ENCODE results near the gene SIX4. TPM values are rescaled to one million over a fixed set of nuclear protein-coding genes. Genes with fewer than 3 reads are reported as not detected.

SIX4 gene
- total RNA-seq, 4 donors from 2014 or later: 0.32 to 0.55 TPM; not detected in 2

DNA sequence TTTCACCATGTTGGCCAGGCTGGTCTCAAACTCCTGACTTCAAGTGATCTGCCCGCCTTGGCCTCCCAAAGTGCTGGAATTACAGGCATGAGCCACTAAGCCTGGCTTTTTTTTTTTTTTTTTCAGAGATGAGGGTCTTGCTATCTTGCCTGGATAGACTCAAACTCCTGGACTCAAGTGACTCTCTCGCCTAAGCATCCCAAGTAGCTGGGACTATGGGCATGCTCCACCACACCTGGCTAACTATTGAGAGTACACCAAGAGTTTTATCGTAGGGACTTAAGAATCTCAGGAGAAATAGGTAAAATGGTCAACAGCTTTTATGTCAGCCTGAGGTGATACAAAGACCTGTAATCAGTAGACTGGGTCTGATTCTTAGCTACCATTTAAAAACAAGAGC, 43.6 kb downstream of the SIX4 start:
- TF ChIP-seq POLR2A (IDR thresholded peaks at IDR 0.05): no peak
- TF ChIP-seq, protein P1, sequence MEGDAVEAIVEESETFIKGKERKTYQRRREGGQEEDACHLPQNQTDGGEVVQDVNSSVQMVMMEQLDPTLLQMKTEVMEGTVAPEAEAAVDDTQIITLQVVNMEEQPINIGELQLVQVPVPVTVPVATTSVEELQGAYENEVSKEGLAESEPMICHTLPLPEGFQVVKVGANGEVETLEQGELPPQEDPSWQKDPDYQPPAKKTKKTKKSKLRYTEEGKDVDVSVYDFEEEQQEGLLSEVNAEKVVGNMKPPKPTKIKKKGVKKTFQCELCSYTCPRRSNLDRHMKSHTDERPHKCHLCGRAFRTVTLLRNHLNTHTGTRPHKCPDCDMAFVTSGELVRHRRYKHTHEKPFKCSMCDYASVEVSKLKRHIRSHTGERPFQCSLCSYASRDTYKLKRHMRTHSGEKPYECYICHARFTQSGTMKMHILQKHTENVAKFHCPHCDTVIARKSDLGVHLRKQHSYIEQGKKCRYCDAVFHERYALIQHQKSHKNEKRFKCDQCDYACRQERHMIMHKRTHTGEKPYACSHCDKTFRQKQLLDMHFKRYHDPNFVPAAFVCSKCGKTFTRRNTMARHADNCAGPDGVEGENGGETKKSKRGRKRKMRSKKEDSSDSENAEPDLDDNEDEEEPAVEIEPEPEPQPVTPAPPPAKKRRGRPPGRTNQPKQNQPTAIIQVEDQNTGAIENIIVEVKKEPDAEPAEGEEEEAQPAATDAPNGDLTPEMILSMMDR (IDR thresholded peaks at IDR 0.05): no peak
- no peak for TF ChIP-seq EP300 (IDR thresholded peaks at IDR 0.05; ENCODE audit: low read depth)
- TF ChIP-seq POLR2AphosphoS5 (IDR thresholded peaks at IDR 0.05): no peak
- Histone ChIP-seq H3K9me3 (no peaks in the 10 kb centered on the region), H3K36me3 (no peaks in the 10 kb centered on the region), H3K4me3 (no peak overlapping the region), H3K27me3 (no peaks in the 10 kb centered on the region), H3K27ac (no peak overlapping the region), H3K4me1 (no peaks in the 10 kb centered on the region)
- intact Hi-C loops (cut with DNase I; ENCODE audit: low total_unique reads): no loop called here
- WGBS, 2 donors (ENCODE audit: low coverage in 1 of 2): 89% methylated on average over 3 of the region's 3 CpGs; no CpG with 5 or more reads in 1 of the 2 donors
- DNase-seq: no peak
- in situ Hi-C loops (cut with MboI; ENCODE audit: low pct_ligation_motif_present in 1 of 4, low pct_unique_long_range_greater_than_20kb in 1 of 4, low sequenced_read_pairs in 3 of 4): no loop called here

DNA sequence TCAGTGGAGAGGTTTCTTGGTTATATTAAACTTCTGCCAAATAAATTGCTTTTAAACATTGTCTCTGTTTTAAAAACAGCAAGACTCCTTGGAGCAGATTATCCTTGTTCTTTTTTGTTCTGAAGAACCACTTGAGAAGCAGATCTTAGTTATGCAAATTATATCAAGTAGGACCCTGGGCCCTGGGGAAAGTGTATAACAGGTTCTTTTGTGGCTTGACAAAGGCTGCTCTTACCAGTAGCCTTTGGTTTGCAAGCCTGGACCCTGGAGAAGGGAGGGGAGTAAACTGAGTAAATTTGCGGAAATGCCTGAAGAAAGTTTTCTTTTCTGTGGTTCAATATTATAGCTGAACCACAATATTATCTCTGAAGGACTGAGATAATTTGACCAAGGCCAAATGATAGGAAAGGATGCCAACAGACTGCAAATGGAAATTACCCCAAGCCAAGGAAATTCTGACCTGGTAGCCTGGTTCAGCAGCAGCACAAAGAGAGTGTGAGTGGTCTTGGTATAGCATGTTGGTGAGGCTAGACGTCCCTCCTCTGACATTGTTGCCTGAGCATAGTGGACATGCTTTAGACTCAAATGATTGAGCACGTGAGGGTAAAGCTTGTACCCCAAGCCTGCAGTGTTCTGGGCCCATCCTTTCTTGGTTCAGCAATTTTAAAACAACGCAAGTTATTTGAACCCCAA, 44.4 kb downstream of the SIX4 start:
- no peak overlapping the region for H3K4me3 ChIP-seq
- no peaks in the 10 kb centered on the region for H3K4me1 ChIP-seq
- H3K36me3 ChIP-seq: no peaks in the 10 kb centered on the region
- in situ Hi-C loops (cut with MboI; ENCODE audit: low pct_ligation_motif_present in 1 of 4, low pct_unique_long_range_greater_than_20kb in 1 of 4, low sequenced_read_pairs in 3 of 4) (no loop called here), intact Hi-C loops (cut with DNase I; ENCODE audit: low total_unique reads) (no loop called here)
- no peaks in the 10 kb centered on the region for H3K9me3 ChIP-seq
- no peak for DNase-seq
- no peak overlapping the region for H3K27ac ChIP-seq
- 79 to 83% methylated on average over 1 to 4 of the region's 4 CpGs for WGBS, 2 donors (ENCODE audit: low coverage in 1 of 2)
- TF ChIP-seq, protein P1 (IDR thresholded peaks at IDR 0.05): no peak
- no peak for TF ChIP-seq POLR2AphosphoS5 (IDR thresholded peaks at IDR 0.05)
- no peak for TF ChIP-seq POLR2A (IDR thresholded peaks at IDR 0.05)
- TF ChIP-seq EP300 (IDR thresholded peaks at IDR 0.05; ENCODE audit: low read depth): no peak
- H3K27me3 ChIP-seq: no peaks in the 10 kb centered on the region

DNA sequence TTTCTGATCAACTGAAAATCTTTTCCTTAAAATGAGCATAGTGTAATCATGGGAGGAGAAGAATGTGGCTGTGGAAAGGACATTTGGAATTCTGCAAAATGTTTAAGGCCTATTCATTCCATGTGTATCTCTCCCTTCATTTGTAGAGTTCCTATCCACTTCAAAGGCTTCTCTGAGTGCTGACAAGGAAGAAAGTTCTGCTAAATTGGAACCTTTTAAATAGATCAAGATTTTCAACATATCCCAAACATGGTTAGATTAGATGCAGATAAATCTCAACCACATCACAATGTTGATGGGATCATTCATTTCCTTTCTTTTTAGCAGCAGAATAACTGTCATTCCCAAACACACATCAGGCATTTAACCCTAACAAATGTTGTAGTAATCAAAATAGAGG, 46.5 kb downstream of the SIX4 start:
- Histone ChIP-seq H3K27ac (no peak overlapping the region), H3K27me3 (no peaks in the 10 kb centered on the region), H3K4me1 (no peaks in the 10 kb centered on the region), H3K36me3 (no peaks in the 10 kb centered on the region), H3K9me3 (no peaks in the 10 kb centered on the region), H3K4me3 (no peak overlapping the region)
- intact Hi-C loops (cut with DNase I; ENCODE audit: low total_unique reads): no loop called here
- in situ Hi-C loops (cut with MboI; ENCODE audit: low pct_ligation_motif_present in 1 of 4, low pct_unique_long_range_greater_than_20kb in 1 of 4, low sequenced_read_pairs in 3 of 4): no loop called here
- TF ChIP-seq EP300 (IDR thresholded peaks at IDR 0.05; ENCODE audit: low read depth) (no peak), POLR2A (IDR thresholded peaks at IDR 0.05) (no peak), POLR2AphosphoS5 (IDR thresholded peaks at IDR 0.05) (no peak)
- TF ChIP-seq, protein P1 (IDR thresholded peaks at IDR 0.05): no peak
- no peak for DNase-seq

- in situ Hi-C loops (cut with MboI; ENCODE audit: low pct_ligation_motif_present in 1 of 4, low pct_unique_long_range_greater_than_20kb in 1 of 4, low sequenced_read_pairs in 3 of 4): no loop called here
- TF ChIP-seq EP300 (IDR thresholded peaks at IDR 0.05; ENCODE audit: low read depth) (no peak), POLR2AphosphoS5 (IDR thresholded peaks at IDR 0.05) (no peak), POLR2A (IDR thresholded peaks at IDR 0.05) (no peak)
- TF ChIP-seq, protein P1 (IDR thresholded peaks at IDR 0.05): no peak
- Histone ChIP-seq H3K36me3 (no peaks in the 10 kb centered on the region), H3K27ac (no peak overlapping the region), H3K4me1 (no peaks in the 10 kb centered on the region), H3K9me3 (no peaks in the 10 kb centered on the region), H3K4me3 (no peak overlapping the region), H3K27me3 (peaks cover under 1% of the 10 kb centered on the region)
- intact Hi-C loops (cut with DNase I; ENCODE audit: low total_unique reads): no loop called here
- 93% methylated on average over 2 to 3 of the region's 3 CpGs for WGBS, 2 donors (ENCODE audit: low coverage in 1 of 2)
- no peak for DNase-seq
Measured at GRCh38 chr14:60670989-60671388, 53.2 kb downstream of the SIX4 start.
